Sigmoid colon (tissue), 7 donors: Measurements from ENCODE around the gene UBXN10. TPM values are rescaled to one million over a fixed set of nuclear protein-coding genes. Genes with fewer than 3 reads are reported as not detected.

Source experiments
- DNase-seq: peaks from one replicate; pipeline ENCODE4 v3.0.0-alpha.2; 2019
- H3K27ac ChIP-seq, 4 donors: fragments of 200-600 bp; sonication (generic); one replicate each; pipeline ENCODE4 v1.5.1; 2016 to 2019; ENCODE audit warnings: mild to moderate bottlenecking in 1 of 4
- H3K27me3 ChIP-seq, 3 donors: fragments of 200-600 bp; sonication (generic); one replicate each; pipeline ENCODE4 v1.5.1; 2019; ENCODE audit warnings: mild to moderate bottlenecking in 1 of 3
- H3K36me3 ChIP-seq, 4 donors: fragments of 200-600 bp; sonication (generic); one replicate each; pipeline ENCODE4 v1.5.1; 2016 to 2019
- H3K4me1 ChIP-seq, 4 donors: fragments of 200-600 bp; sonication (generic); one replicate each; pipeline ENCODE4 v1.5.1; 2017 to 2019
- H3K4me3 ChIP-seq, 4 donors: fragments of 200-600 bp; sonication (generic); one replicate each; pipeline ENCODE4 v1.5.1; 2017 to 2019; ENCODE audit warnings: mild to moderate bottlenecking in 2 of 4, moderate library complexity in 1 of 4
- H3K9me3 ChIP-seq, 4 donors: fragments of 200-600 bp in 3 of 4; sonication (generic) in 3 of 4; one replicate each; pipeline versions ENCODE4 v1.5.1 to v1.6.1; 2013 to 2019
- EP300 ChIP-seq, 4 donors: sonication (generic); formaldehyde crosslinking; IDR thresholded peaks; one replicate each; pipeline ENCODE4 v1.6.1; 2017; ENCODE audit warnings: antibody characterized with exemption in 4 of 4
- POLR2A ChIP-seq, 2 donors: fragments of 450-650 bp; IDR thresholded peaks; one replicate each; pipeline ENCODE4 v1.6.1; 2016; ENCODE audit warnings: antibody characterized with exemption in 2 of 2, mild to moderate bottlenecking in 2 of 2, moderate library complexity in 2 of 2
- POLR2AphosphoS5 ChIP-seq, 4 donors: sonication (generic); formaldehyde crosslinking; IDR thresholded peaks; one replicate each; pipeline ENCODE4 v1.6.1; 2017; ENCODE audit warnings: antibody characterized with exemption in 4 of 4
- WGBS, 2 donors: extraction: QIAGEN DNeasy Blood & Tissue Kit; methylation state at CpG; one replicate each; pipeline ENCODE4 v1.1.7; 2013; 5-methylcytosine and 5-hydroxymethylcytosine counted together
- intact Hi-C: fragments of 100-400 bp; cut with DNase I; formaldehyde crosslinking; loops from one replicate; pipeline ENCODE4 v1.15.1; 2023
- polyA plus RNA-seq, 3 donors: library from polyadenylated mRNA; stranded (reverse); fragments of 200-250 nt; gene quantifications; one replicate each; pipeline ENCODE4 v1.2.3, GENCODE V29; 2013
- total RNA-seq, 4 donors: library from RNA; depleted of rRNA; stranded (reverse); fragments of >200 nt; gene quantifications; one replicate each; pipeline ENCODE4 v1.1.0, GENCODE V29; 2016
- TF ChIP-seq, protein P1 (sequence below), 4 experiments: fragments of 450-650 bp in 3 of 4; fragments of 200-600 bp in 1 of 4; IDR thresholded peaks; one replicate each; pipeline ENCODE4 v1.5.1; 2016 to 2019; ENCODE audit warnings: antibody characterized with exemption in 4 of 4, mild to moderate bottlenecking in 3 of 4, moderate library complexity in 2 of 4
- donor health status: healthy with polysubstance abuse.
- donor health status: Bipolar disorder and iron deficiency.
- donor health status: healthy.

The UBXN10 gene
- total and polyA plus RNA-seq, 7 donors: 2.9 to 25.0 (median 14.6) TPM

DNA sequence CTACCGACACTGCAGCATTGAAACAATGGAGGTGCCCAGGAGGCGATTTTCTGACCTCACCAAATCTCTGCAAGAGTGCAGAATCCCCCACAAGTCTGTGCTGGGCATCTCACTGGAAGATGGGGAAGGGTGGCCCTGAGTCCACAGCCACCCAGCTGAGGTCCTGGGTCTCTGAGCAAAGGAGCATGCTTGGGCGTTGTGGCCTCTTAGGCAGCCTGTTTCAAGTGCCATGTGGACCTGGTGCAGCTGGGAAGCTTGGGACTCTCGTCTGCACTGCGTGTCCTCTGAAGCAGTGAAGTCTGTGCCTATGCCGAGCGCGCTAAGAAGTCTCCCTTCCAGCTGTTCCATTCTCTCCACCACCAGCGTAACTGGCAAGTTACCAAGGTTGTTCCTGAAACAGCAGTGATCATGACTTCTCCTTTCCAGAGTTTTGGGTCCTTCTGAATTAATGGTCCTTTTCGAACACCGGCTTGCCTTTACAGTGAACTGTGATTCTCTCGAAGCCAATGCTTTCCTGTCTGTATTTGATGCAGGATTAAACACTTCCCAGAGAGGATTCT lies 5.5 kb downstream of the UBXN10 start:
- DNase-seq: no peak
- no peak overlapping the region for H3K4me3 ChIP-seq
- H3K27ac ChIP-seq: peak overlapping the region in 3 of 4 donors; percentile 95 to 99 (median 98)
- intact Hi-C loops: no loop called here
- TF ChIP-seq EP300 (IDR thresholded peaks at IDR 0.05) (no peak), POLR2AphosphoS5 (IDR thresholded peaks at IDR 0.05) (no peak), POLR2A (IDR thresholded peaks at IDR 0.05) (no peak)
- TF ChIP-seq, protein P1, sequence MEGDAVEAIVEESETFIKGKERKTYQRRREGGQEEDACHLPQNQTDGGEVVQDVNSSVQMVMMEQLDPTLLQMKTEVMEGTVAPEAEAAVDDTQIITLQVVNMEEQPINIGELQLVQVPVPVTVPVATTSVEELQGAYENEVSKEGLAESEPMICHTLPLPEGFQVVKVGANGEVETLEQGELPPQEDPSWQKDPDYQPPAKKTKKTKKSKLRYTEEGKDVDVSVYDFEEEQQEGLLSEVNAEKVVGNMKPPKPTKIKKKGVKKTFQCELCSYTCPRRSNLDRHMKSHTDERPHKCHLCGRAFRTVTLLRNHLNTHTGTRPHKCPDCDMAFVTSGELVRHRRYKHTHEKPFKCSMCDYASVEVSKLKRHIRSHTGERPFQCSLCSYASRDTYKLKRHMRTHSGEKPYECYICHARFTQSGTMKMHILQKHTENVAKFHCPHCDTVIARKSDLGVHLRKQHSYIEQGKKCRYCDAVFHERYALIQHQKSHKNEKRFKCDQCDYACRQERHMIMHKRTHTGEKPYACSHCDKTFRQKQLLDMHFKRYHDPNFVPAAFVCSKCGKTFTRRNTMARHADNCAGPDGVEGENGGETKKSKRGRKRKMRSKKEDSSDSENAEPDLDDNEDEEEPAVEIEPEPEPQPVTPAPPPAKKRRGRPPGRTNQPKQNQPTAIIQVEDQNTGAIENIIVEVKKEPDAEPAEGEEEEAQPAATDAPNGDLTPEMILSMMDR (IDR thresholded peaks at IDR 0.05): no peak
- peaks cover 0 to 12% (median 0%) of the 10 kb centered on the region in 4 donors for H3K36me3 ChIP-seq
- H3K27me3 ChIP-seq: no peaks in the 10 kb centered on the region
- peaks cover 0 to 92% (median 81%) of the 10 kb centered on the region in 4 donors for H3K4me1 ChIP-seq
- H3K9me3 ChIP-seq: no peaks in the 10 kb centered on the region
- WGBS, 2 donors: 91 to 94% methylated on average over 12 of the region's 12 CpGs

DNA sequence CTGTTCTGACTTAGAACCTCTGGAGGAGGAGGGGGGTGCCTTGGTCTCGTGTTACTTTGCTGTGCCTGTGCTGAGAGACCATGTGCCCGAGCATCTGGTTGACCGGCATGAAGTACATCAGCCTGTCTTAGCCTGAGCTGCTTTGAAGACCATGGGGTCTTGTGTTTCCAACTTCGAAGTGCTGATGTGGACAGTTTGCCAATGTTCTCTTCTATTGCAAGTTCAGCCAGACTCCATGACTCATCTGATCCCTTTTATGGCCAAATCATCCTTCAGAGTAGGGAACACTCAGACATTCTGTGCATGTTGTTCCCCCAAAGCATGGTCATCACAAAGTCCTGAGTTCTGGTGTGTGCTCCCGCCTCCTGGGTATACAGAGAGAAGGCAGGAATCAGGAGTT lies 6.5 kb downstream of the UBXN10 start:
- Histone ChIP-seq H3K36me3 (peaks cover 0 to 12% (median 0%) of the 10 kb centered on the region in 4 donors), H3K9me3 (no peaks in the 10 kb centered on the region), H3K4me3 (no peak overlapping the region), H3K27me3 (no peaks in the 10 kb centered on the region), H3K4me1 (peaks cover 0 to 84% (median 71%) of the 10 kb centered on the region in 4 donors), H3K27ac (peak overlapping the region; percentile 34 to 99 (median 96))
- 83 to 90% methylated on average over 5 of the region's 5 CpGs for WGBS, 2 donors
- no peak for DNase-seq
- TF ChIP-seq POLR2AphosphoS5 (IDR thresholded peaks at IDR 0.05) (peak; percentile 43 to 84 (median 57)), EP300 (IDR thresholded peaks at IDR 0.05) (peak in 3 of 4 donors; percentile 44 to 93 (median 81)), POLR2A (IDR thresholded peaks at IDR 0.05) (no peak)
- TF ChIP-seq, protein P1 (IDR thresholded peaks at IDR 0.05): no peak
- intact Hi-C loops: no loop called here

DNA sequence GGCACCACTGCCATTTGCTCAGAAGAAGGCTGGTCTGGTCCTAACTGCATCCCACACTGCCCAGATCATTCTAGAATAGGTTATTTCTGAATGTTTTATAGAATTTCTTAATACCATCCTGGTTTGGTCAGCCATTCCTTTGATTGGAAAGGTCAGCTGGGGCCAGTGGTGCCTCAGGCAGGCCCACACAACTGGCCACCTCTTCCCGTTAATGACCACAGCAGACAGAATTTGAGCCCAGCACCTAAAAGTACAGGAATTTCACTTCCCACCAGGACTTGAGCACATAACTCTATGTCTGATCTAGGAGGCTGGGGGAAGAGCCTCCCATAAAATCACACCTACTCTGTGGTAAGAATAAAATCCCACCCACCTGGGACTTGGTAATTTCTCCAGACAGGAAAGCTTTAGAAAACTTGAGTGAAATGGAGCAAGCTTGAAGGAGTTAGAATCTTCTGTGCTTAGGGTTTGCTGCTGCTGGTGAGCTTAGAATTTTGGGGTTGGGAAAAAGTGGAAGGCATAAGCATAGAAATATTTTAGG lies 7.0 kb downstream of the UBXN10 start:
- 91 to 94% methylated on average over 1 of the region's 1 CpG for WGBS, 2 donors
- Histone ChIP-seq H3K27me3 (no peaks in the 10 kb centered on the region), H3K9me3 (no peaks in the 10 kb centered on the region), H3K36me3 (peaks cover 0 to 12% (median 0%) of the 10 kb centered on the region in 4 donors), H3K4me1 (peaks cover 0 to 78% (median 65%) of the 10 kb centered on the region in 4 donors), H3K27ac (peak overlapping the region; percentile 34 to 99 (median 96)), H3K4me3 (no peak overlapping the region)
- DNase-seq: no peak
- intact Hi-C loops: no loop called here
- TF ChIP-seq EP300 (IDR thresholded peaks at IDR 0.05): no peak

DNA sequence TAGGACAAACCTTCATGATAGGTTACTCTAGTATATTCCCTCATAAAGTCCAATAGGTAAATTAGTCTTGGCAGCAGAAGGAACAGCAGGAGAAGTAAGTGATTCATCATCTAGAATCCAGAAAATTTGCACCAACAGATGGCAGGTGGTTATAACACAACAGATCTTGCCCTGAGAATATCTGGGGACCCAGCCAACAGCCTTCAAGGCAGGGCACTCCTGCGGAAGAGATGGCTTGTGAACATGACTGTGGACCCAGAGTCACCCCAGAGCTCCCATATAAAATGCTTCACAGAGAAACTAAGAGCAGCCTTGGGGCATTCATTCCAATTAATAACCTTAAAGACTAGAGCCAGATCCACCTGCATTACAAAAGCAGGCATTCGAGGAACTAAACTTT lies 8.3 kb downstream of the UBXN10 start:
- TF ChIP-seq EP300 (IDR thresholded peaks at IDR 0.05) (no peak), POLR2AphosphoS5 (IDR thresholded peaks at IDR 0.05) (peak in 1 of 4 donors; percentile 41)
- TF ChIP-seq, protein P1 (IDR thresholded peaks at IDR 0.05): no peak
- Histone ChIP-seq H3K27ac (peak overlapping the region in 3 of 4 donors; percentile 95 to 99 (median 98)), H3K4me3 (no peak overlapping the region), H3K36me3 (peaks cover 0 to 12% (median 0%) of the 10 kb centered on the region in 4 donors), H3K9me3 (no peaks in the 10 kb centered on the region), H3K4me1 (peaks cover 0 to 66% (median 52%) of the 10 kb centered on the region in 4 donors), H3K27me3 (no peaks in the 10 kb centered on the region)
- no peak for DNase-seq
- intact Hi-C loops: loop anchor here (2.0 kb wide), 1 partner anchor 93 kb away; no protein-coding TSS in a partner anchor
- WGBS, 2 donors: 36 to 77% methylated on average over 2 of the region's 2 CpGs

DNA sequence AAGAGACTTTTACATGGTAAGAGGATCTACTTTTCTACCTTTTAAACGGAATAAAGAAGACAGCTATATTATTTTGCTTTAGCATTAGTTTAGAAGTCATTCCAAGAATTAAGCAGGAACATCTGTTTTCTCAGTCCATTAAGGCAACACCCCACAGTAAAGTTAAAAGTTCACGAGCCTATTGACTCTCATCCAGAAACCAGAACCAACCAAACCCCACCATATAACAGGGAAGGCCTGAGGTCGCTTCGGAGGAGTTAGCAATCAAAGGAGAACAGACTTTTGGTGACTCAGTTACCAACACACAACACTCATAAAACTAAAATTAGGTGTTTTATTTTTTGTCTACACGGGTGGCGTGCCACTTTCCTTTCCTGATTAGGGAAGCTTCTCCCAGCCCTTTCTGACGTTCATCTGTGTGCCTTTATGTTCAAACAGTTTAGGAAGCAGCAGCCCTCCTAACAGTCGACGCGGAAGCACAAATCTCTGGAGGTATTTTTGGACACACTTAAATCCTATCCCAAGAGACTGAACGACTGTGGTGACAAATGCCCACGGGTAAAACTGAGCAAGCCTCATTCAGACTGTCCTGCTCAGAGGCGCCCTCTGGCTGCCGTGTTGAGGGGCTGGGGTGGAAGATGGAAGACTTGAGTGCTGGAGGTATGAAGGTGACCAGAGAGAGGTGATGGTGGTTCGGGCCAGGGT lies 9.0 kb downstream of the UBXN10 start:
- H3K4me1 ChIP-seq: peaks cover 0 to 59% (median 47%) of the 10 kb centered on the region in 4 donors
- 14 to 36% methylated on average over 15 of the region's 15 CpGs for WGBS, 2 donors
- peak overlapping the region in 3 of 4 donors; percentile 95 to 99 (median 98) for H3K27ac ChIP-seq
- H3K27me3 ChIP-seq: no peaks in the 10 kb centered on the region
- intact Hi-C loops: loop anchor here (1.0 to 5.0 kb wide), 3 partner anchors 30 to 94 kb away; no protein-coding TSS in a partner anchor
- H3K36me3 ChIP-seq: peaks cover 0 to 12% (median 0%) of the 10 kb centered on the region in 4 donors
- peak overlapping the region in 1 of 4 donors; percentile 8 for H3K4me3 ChIP-seq
- DNase-seq: peak; percentile 83
- no peaks in the 10 kb centered on the region for H3K9me3 ChIP-seq
- no peak for TF ChIP-seq EP300 (IDR thresholded peaks at IDR 0.05)
- TF ChIP-seq POLR2AphosphoS5 (IDR thresholded peaks at IDR 0.05): peak in 3 of 4 donors; percentile 8 to 47 (median 23)
- TF ChIP-seq POLR2A (IDR thresholded peaks at IDR 0.05): no peak
- TF ChIP-seq, protein P1 (IDR thresholded peaks at IDR 0.05): peak; percentile 74 to 83 (median 79)
